Motor neuron (in vitro differentiated cells): Measurements from ENCODE around the gene TMEM141. TPM values are rescaled to one million over a fixed set of nuclear protein-coding genes. Genes with fewer than 3 reads are reported as not detected.
A peak's percentile ranks its signal among the peaks of the same experiment; 100 is the strongest.

Experiments
- ATAC-seq, 8 experiments: fragments of 200-7000 bp; cut with Tn5 transposase; replicated peaks in 6 of 8; 2 replicates each; pipeline ENCODE4 v1.8.0; 2021; ENCODE audit warnings: mild to moderate bottlenecking in 8 of 8, moderate library complexity in 8 of 8
- H3K27ac ChIP-seq, 2 donors: fragments of 250-450 bp; sonication (Bioruptor Pico); 2 replicates each; pipeline ENCODE4 v1.9.0; 2021; ENCODE audit warnings: antibody characterized with exemption in 2 of 2, mild to moderate bottlenecking in 2 of 2, moderate library complexity in 1 of 2
- H3K4me1 ChIP-seq, 2 donors: fragments of 250-450 bp; sonication (Bioruptor Pico); replicated peaks in 1 of 2; 2 replicates each; pipeline ENCODE4 v1.6.1; 2021; ENCODE audit warnings: antibody characterized with exemption in 2 of 2, mild to moderate bottlenecking in 2 of 2, moderate library complexity in 1 of 2
- H3K4me3 ChIP-seq, 5 donors: fragments of 250-450 bp; sonication (Bioruptor Pico); 2 replicates each; pipeline ENCODE4 v1.9.0; 2021; ENCODE audit warnings: antibody characterized with exemption in 5 of 5, mild to moderate bottlenecking in 5 of 5, moderate library complexity in 4 of 5
- WGBS, 10 experiments: fragments of 450-650 bp; shearing (Covaris generic); methylation state at CpG; one replicate each; pipeline ENCODE4 v1.0.0; 2022; 5-methylcytosine and 5-hydroxymethylcytosine counted together
- in situ Hi-C, 9 experiments: fragments of 400-800 bp; cut with MboI; loops; one replicate each; pipeline ENCODE4 v1.15.0; 2021; ENCODE audit warnings: low sequenced_read_pairs in 9 of 9, low pct_unique_long_range_greater_than_20kb in 2 of 9; ENCODE audit not compliant: unreplicated experiment in 9 of 9
- total RNA-seq, 8 experiments: library from RNA; unstranded; fragments of 300-600 nt; gene quantifications; 2 replicates each; pipeline versions ENCODE4 v1.2.3 to v1.2.4, GENCODE V29; 2022

TMEM141 gene
- 10 to 100 TPM; 21.7 to 92.7 (median 39.5) TPM for total RNA-seq

GRCh38 chr9:136790640-136791515 is at the start of gene TMEM141:
TMEM141 (plus strand) TSS chr9:136791344; CDS start chr9:136791371, 27 bp downstream.
- peak within 1 kb of the TSS; percentile 44 to 76 for H3K27ac ChIP-seq
- peaks cover 11 to 32% of the 10 kb centered on the region in 2 donors for H3K4me1 ChIP-seq
- 0 to 3% (median 0%) methylated on average over 1 to 11 of the region's 70 CpGs; no CpG with 5 or more reads in 4 of the 10 experiments for WGBS, 10 experiments
- ATAC-seq: peak; percentile 87 to 93 (median 90)
- in situ Hi-C loops: loop anchor here in 7 of 9 experiments (25.0 kb wide), 1 partner anchor 246 kb away; the partner anchor contains the start of genes ABCA2 (in 7 of the 7), FUT7 (in 7 of the 7) and NPDC1 (in 7 of the 7)
- peak within 1 kb of the TSS; percentile 45 to 85 (median 76) for H3K4me3 ChIP-seq

GRCh38 chr9:136741883-136742571 is 49.1 kb upstream of the TMEM141 start:
- Histone ChIP-seq H3K27ac (no peak overlapping the region), H3K4me3 (no peak overlapping the region), H3K4me1 (peaks cover 7 to 22% of the 10 kb centered on the region in 2 donors)
- peak; percentile 18 to 49 (median 32) for ATAC-seq
- WGBS, 10 experiments: 33 to 78% (median 60%) methylated on average over 1 to 3 of the region's 32 CpGs; no CpG with 5 or more reads in 7 of the 10 experiments
- in situ Hi-C loops: no loop called here

GRCh38 chr9:136742591-136743391 is 48.4 kb upstream of the TMEM141 start, which contains the start of gene LCN10:
LCN10 (minus strand) TSS chr9:136742940; CDS start chr9:136742903, 37 bp downstream.
- peak; percentile 11 to 71 (median 26) for ATAC-seq
- Histone ChIP-seq H3K4me1 (peaks cover 7 to 22% of the 10 kb centered on the region in 2 donors), H3K4me3 (no peak within 1 kb of the TSS), H3K27ac (no peak within 1 kb of the TSS)
- in situ Hi-C loops: no loop called here
- 0 to 20% methylated on average over 1 to 2 of the region's 25 CpGs; no CpG with 5 or more reads in 8 of the 10 experiments for WGBS, 10 experiments

- in situ Hi-C loops: no loop called here
- WGBS, 10 experiments: 83% methylated on average over 1 of the region's 16 CpGs; no CpG with 5 or more reads in 9 of the 10 experiments
- no peak for ATAC-seq
These were observed 47.4 kb upstream of the TMEM141 start for GRCh38 chr9:136743639-136744211.

GRCh38 chr9:136744773-136745172 is 46.4 kb upstream of the TMEM141 start:
- 100% methylated on average over 1 of the region's 18 CpGs; no CpG with 5 or more reads in 9 of the 10 experiments for WGBS, 10 experiments
- Histone ChIP-seq H3K4me3 (no peak overlapping the region), H3K27ac (no peak overlapping the region), H3K4me1 (peaks cover 7 to 22% of the 10 kb centered on the region in 2 donors)
- no peak for ATAC-seq
- in situ Hi-C loops: no loop called here

More at GRCh38 chr9:136743639-136744211, 47.4 kb upstream of the TMEM141 start:
- H3K4me3 ChIP-seq: no peak overlapping the region
- peaks cover 7 to 22% of the 10 kb centered on the region in 2 donors for H3K4me1 ChIP-seq
- H3K27ac ChIP-seq: no peak overlapping the region

- in situ Hi-C loops: no loop called here
- H3K4me1 ChIP-seq: peaks cover 7 to 22% of the 10 kb centered on the region in 2 donors
- ATAC-seq: no peak
- no peak overlapping the region for H3K27ac ChIP-seq
- WGBS, 10 experiments: 74 to 92% (median 80%) methylated on average over 1 to 10 of the region's 23 CpGs; no CpG with 5 or more reads in 6 of the 10 experiments
- H3K4me3 ChIP-seq: no peak overlapping the region
These were observed 45.6 kb upstream of the TMEM141 start for GRCh38 chr9:136745389-136746154.

- in situ Hi-C loops: no loop called here
These were observed 45.0 kb upstream of the TMEM141 start for GRCh38 chr9:136746155-136746490.

GRCh38 chr9:136746621-136747020 is 44.5 kb upstream of the TMEM141 start:
- in situ Hi-C loops: no loop called here
- no peak overlapping the region for H3K27ac ChIP-seq
- no peak overlapping the region for H3K4me3 ChIP-seq
- no peak for ATAC-seq
- H3K4me1 ChIP-seq: peaks cover 0 to 13% of the 10 kb centered on the region in 2 donors
- 80% methylated on average over 1 of the region's 18 CpGs; no CpG with 5 or more reads in 9 of the 10 experiments for WGBS, 10 experiments

More at GRCh38 chr9:136746155-136746490, 45.0 kb upstream of the TMEM141 start:
- Histone ChIP-seq H3K4me1 (peaks cover 3 to 18% of the 10 kb centered on the region in 2 donors), H3K4me3 (no peak overlapping the region), H3K27ac (no peak overlapping the region)
- ATAC-seq: no peak
- 82% methylated on average over 4 of the region's 22 CpGs; no CpG with 5 or more reads in 9 of the 10 experiments for WGBS, 10 experiments

- Histone ChIP-seq H3K4me3 (no peak overlapping the region), H3K27ac (no peak overlapping the region), H3K4me1 (peaks cover 0 to 5% of the 10 kb centered on the region in 2 donors)
- in situ Hi-C loops: no loop called here
- 70 to 82% (median 80%) methylated on average over 2 to 8 of the region's 22 CpGs; no CpG with 5 or more reads in 5 of the 10 experiments for WGBS, 10 experiments
- ATAC-seq: no peak
These were observed 43.7 kb upstream of the TMEM141 start for GRCh38 chr9:136747161-136748060.

- in situ Hi-C loops: no loop called here
- H3K27ac ChIP-seq: no peak within 1 kb of the TSS
- no peaks in the 10 kb centered on the region for H3K4me1 ChIP-seq
- H3K4me3 ChIP-seq: no peak within 1 kb of the TSS
- ATAC-seq: peak in 1 of 8 experiments; percentile 13
- 53 to 79% (median 72%) methylated on average over 3 to 5 of the region's 8 CpGs; no CpG with 5 or more reads in 7 of the 10 experiments for WGBS, 10 experiments
These were observed 42.9 kb upstream of the TMEM141 start, which contains the start of gene LCN6 for GRCh38 chr9:136748201-136748600. LCN6 (minus strand) TSS chr9:136748525; CDS start chr9:136748483, 42 bp downstream.
